HEK293 (cell line): ENCODE measurements around the gene MACF1.
A peak's percentile ranks its signal among the peaks of the same experiment; 100 is the strongest.

Experiments used
- HOXA7 ChIP-seq: sonication (generic); formaldehyde crosslinking; IDR thresholded peaks from 2 replicates; pipeline ENCODE4 v1.8.1; 2022; ENCODE audit warnings: missing genetic modification reagents, borderline replicate concordance
- MZF1 ChIP-seq: fragments of 450-650 bp; formaldehyde crosslinking; IDR thresholded peaks from 2 replicates; pipeline ENCODE4 v1.5.1; 2017; ENCODE audit warnings: missing biosample characterization, missing genetic modification characterization, borderline replicate concordance
- ZBTB17 ChIP-seq: fragments of 450-650 bp; formaldehyde crosslinking; IDR thresholded peaks from 2 replicates; pipeline ENCODE4 v1.5.1; 2016; ENCODE audit warnings: missing biosample characterization, missing genetic modification characterization
- ZBTB20 ChIP-seq: fragments of 450-650 bp; formaldehyde crosslinking; IDR thresholded peaks from 2 replicates; pipeline ENCODE4 v1.5.1; 2016; ENCODE audit warnings: missing biosample characterization, missing genetic modification characterization
- ZEB2 ChIP-seq: fragments of 450-650 bp; formaldehyde crosslinking; IDR thresholded peaks from 2 replicates; pipeline ENCODE4 v1.5.1; 2016; ENCODE audit warnings: missing biosample characterization, missing genetic modification characterization
- ZNF10 ChIP-seq: fragments of 450-650 bp; formaldehyde crosslinking; IDR thresholded peaks from 2 replicates; pipeline ENCODE4 v1.5.1; 2017; ENCODE audit warnings: missing biosample characterization, missing genetic modification characterization
- ZNF114 ChIP-seq: fragments of 450-650 bp; formaldehyde crosslinking; IDR thresholded peaks from 2 replicates; pipeline ENCODE4 v1.5.0; 2017; ENCODE audit warnings: missing biosample characterization, missing genetic modification characterization
- ZNF132 ChIP-seq: fragments of 450-650 bp; formaldehyde crosslinking; IDR thresholded peaks from 2 replicates; pipeline ENCODE4 v1.5.1; 2017; ENCODE audit warnings: missing biosample characterization, missing genetic modification characterization, borderline replicate concordance
- ZNF366 ChIP-seq: fragments of 450-650 bp; formaldehyde crosslinking; conservative IDR thresholded peaks from 2 replicates; pipeline ENCODE4 v1.5.1; 2016; ENCODE audit warnings: missing biosample characterization, missing genetic modification characterization
- ZNF394 ChIP-seq: fragments of 450-650 bp; formaldehyde crosslinking; IDR thresholded peaks from 2 replicates; pipeline ENCODE4 v1.5.1; 2016; ENCODE audit warnings: missing biosample characterization, missing genetic modification characterization, mild to moderate bottlenecking, moderate library complexity, borderline replicate concordance
- ZNF473 ChIP-seq: fragments of 450-650 bp; formaldehyde crosslinking; IDR thresholded peaks from 2 replicates; pipeline ENCODE4 v1.5.1; 2017; ENCODE audit warnings: missing biosample characterization, missing genetic modification characterization
- ZNF555 ChIP-seq: fragments of 450-650 bp; formaldehyde crosslinking; conservative IDR thresholded peaks from 2 replicates; pipeline ENCODE4 v1.5.1; 2017; ENCODE audit warnings: missing biosample characterization, mild to moderate bottlenecking, missing genetic modification characterization, inconsistent platforms
- ZNF558 ChIP-seq: fragments of 450-650 bp; formaldehyde crosslinking; IDR thresholded peaks from 2 replicates; pipeline ENCODE4 v1.5.1; 2016; ENCODE audit warnings: missing biosample characterization, missing genetic modification characterization
- ZNF624 ChIP-seq: fragments of 450-650 bp; formaldehyde crosslinking; IDR thresholded peaks from 2 replicates; pipeline ENCODE4 v1.5.1; 2017; ENCODE audit warnings: missing biosample characterization, missing genetic modification characterization
- ZNF664 ChIP-seq: fragments of 450-650 bp; formaldehyde crosslinking; IDR thresholded peaks from 2 replicates; pipeline ENCODE4 v1.5.1; 2016; ENCODE audit warnings: missing biosample characterization, missing genetic modification characterization
- ZNF677 ChIP-seq: fragments of 450-650 bp; IDR thresholded peaks from 2 replicates; pipeline ENCODE4 v1.5.0; 2018; ENCODE audit warnings: missing biosample characterization, mild to moderate bottlenecking, missing genetic modification characterization, moderate library complexity
- ZNF777 ChIP-seq: fragments of 450-650 bp; formaldehyde crosslinking; IDR thresholded peaks from 2 replicates; pipeline ENCODE4 v1.5.1; 2017; ENCODE audit warnings: missing biosample characterization, missing genetic modification characterization, borderline replicate concordance
- ZNF785 ChIP-seq: fragments of 450-650 bp; formaldehyde crosslinking; IDR thresholded peaks from 2 replicates; pipeline ENCODE4 v1.5.1; 2016; ENCODE audit warnings: missing biosample characterization, missing genetic modification characterization
- ZSCAN30 ChIP-seq: fragments of 450-650 bp; IDR thresholded peaks from 2 replicates; pipeline ENCODE4 v1.5.1; 2018; ENCODE audit warnings: missing biosample characterization, mild to moderate bottlenecking, missing genetic modification characterization, moderate library complexity
- TF ChIP-seq, protein P1 (sequence below): fragments of 450-650 bp; IDR thresholded peaks from 2 replicates; pipeline ENCODE4 v1.5.1; 2018; ENCODE audit warnings: missing biosample characterization, missing genetic modification characterization
- TF ChIP-seq, protein P2 (sequence below): fragments of 450-650 bp; formaldehyde crosslinking; IDR thresholded peaks from 2 replicates; pipeline ENCODE4 v1.5.1; 2016; ENCODE audit warnings: missing biosample characterization, missing genetic modification characterization
- TF ChIP-seq, protein P3 (sequence below): fragments of 450-650 bp; formaldehyde crosslinking; IDR thresholded peaks from 2 replicates; pipeline ENCODE4 v1.5.1; 2016; ENCODE audit warnings: missing biosample characterization, missing genetic modification characterization, low read depth
- TF ChIP-seq, protein P4 (sequence below): fragments of 450-650 bp; formaldehyde crosslinking; IDR thresholded peaks from 2 replicates; pipeline ENCODE4 v1.5.1; 2016; ENCODE audit warnings: missing biosample characterization, missing genetic modification characterization
- TF ChIP-seq, protein P5 (sequence below): fragments of 450-650 bp; formaldehyde crosslinking; IDR thresholded peaks from 2 replicates; pipeline ENCODE4 v1.5.1; 2016; ENCODE audit warnings: missing biosample characterization, missing genetic modification characterization
- TF ChIP-seq, protein P6 (sequence below): fragments of 450-650 bp; formaldehyde crosslinking; IDR thresholded peaks from 2 replicates; pipeline ENCODE4 v1.5.1; 2017; ENCODE audit warnings: missing biosample characterization, missing genetic modification characterization

The MACF1 gene

DNA sequence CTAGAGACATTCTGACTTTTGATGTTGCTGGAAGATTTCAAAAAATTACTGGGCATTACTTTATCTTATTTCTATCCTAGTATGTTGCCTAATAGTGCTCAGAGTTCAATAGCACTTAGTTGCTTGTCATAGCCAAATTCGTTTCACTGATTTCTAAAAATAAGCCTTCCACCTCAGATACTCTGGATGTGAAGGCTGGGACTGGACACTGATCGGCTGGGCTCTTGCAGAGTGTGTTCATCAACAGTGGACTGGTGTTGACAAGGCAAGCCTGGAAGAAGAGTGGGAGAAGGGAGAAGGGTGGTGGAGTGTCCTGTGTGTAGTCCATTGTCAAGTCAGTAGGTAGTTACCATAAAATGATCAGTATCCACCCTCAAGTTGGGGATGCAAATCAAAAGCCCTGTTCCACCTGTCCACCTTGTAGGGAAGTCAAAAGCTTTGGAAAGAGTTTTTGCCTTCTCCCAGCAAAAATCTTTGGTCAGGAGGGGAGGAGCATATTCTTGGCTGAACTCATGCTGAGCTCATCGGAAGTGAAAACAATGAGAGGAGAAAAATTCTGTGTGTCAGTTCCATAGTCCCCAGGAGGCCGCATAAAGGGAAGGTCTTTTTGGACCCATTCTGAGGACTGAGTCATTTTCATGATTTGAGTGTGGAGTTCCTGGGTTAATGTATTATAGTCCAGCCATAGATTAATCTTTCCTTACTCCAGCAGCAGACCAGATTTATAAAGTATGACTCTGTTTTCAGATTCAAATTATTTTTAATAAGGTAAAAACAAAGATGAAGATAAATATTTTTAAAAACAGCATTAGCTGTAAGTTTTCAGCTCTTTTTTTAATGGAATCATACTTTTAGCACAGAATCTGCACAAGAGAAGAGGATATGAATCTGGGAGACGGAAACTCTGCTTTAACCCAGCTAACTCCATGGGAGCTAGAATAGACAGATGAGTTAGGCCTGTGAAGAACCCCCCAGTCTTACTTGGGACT lies 187.5 kb downstream of the MACF1 start (continued):
- TF ChIP-seq, protein P1, sequence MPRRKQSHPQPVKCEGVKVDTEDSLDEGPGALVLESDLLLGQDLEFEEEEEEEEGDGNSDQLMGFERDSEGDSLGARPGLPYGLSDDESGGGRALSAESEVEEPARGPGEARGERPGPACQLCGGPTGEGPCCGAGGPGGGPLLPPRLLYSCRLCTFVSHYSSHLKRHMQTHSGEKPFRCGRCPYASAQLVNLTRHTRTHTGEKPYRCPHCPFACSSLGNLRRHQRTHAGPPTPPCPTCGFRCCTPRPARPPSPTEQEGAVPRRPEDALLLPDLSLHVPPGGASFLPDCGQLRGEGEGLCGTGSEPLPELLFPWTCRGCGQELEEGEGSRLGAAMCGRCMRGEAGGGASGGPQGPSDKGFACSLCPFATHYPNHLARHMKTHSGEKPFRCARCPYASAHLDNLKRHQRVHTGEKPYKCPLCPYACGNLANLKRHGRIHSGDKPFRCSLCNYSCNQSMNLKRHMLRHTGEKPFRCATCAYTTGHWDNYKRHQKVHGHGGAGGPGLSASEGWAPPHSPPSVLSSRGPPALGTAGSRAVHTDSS (tag by site-specific recombination): no peak
- no peak for TF ChIP-seq ZNF558 (tag by site-specific recombination)
- peak; percentile 100 for TF ChIP-seq ZSCAN30 (tag by site-specific recombination)
- no peak for TF ChIP-seq ZNF132
- peak; percentile 51; the same call in 1 of the 2 replicates for TF ChIP-seq ZEB2 (tag by site-specific recombination)
- no peak for TF ChIP-seq HOXA7 (CRISPR knock-in tag)
- no peak for TF ChIP-seq ZBTB20 (tag by site-specific recombination)
- TF ChIP-seq ZNF785: no peak
- no peak for TF ChIP-seq ZNF624 (tag by site-specific recombination)
- TF ChIP-seq ZNF114 (tag by site-specific recombination): no peak
- TF ChIP-seq, protein P2, sequence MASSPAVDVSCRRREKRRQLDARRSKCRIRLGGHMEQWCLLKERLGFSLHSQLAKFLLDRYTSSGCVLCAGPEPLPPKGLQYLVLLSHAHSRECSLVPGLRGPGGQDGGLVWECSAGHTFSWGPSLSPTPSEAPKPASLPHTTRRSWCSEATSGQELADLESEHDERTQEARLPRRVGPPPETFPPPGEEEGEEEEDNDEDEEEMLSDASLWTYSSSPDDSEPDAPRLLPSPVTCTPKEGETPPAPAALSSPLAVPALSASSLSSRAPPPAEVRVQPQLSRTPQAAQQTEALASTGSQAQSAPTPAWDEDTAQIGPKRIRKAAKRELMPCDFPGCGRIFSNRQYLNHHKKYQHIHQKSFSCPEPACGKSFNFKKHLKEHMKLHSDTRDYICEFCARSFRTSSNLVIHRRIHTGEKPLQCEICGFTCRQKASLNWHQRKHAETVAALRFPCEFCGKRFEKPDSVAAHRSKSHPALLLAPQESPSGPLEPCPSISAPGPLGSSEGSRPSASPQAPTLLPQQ (tag by site-specific recombination): peak; percentile 16; the same call in 1 of the 2 replicates
- TF ChIP-seq, protein P3, sequence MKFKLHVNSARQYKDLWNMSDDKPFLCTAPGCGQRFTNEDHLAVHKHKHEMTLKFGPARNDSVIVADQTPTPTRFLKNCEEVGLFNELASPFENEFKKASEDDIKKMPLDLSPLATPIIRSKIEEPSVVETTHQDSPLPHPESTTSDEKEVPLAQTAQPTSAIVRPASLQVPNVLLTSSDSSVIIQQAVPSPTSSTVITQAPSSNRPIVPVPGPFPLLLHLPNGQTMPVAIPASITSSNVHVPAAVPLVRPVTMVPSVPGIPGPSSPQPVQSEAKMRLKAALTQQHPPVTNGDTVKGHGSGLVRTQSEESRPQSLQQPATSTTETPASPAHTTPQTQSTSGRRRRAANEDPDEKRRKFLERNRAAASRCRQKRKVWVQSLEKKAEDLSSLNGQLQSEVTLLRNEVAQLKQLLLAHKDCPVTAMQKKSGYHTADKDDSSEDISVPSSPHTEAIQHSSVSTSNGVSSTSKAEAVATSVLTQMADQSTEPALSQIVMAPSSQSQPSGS (tag by site-specific recombination): no peak
- TF ChIP-seq ZNF473: no peak
- peak; percentile 74 for TF ChIP-seq ZNF366
- TF ChIP-seq MZF1: 0 out of 2 replicates have a peak, but pooled peaks have one; percentile 43
- TF ChIP-seq ZNF394 (tag by site-specific recombination): no peak
- no peak for TF ChIP-seq ZNF664 (tag by site-specific recombination)
- peak; percentile 79 for TF ChIP-seq ZBTB17
- TF ChIP-seq, protein P4, sequence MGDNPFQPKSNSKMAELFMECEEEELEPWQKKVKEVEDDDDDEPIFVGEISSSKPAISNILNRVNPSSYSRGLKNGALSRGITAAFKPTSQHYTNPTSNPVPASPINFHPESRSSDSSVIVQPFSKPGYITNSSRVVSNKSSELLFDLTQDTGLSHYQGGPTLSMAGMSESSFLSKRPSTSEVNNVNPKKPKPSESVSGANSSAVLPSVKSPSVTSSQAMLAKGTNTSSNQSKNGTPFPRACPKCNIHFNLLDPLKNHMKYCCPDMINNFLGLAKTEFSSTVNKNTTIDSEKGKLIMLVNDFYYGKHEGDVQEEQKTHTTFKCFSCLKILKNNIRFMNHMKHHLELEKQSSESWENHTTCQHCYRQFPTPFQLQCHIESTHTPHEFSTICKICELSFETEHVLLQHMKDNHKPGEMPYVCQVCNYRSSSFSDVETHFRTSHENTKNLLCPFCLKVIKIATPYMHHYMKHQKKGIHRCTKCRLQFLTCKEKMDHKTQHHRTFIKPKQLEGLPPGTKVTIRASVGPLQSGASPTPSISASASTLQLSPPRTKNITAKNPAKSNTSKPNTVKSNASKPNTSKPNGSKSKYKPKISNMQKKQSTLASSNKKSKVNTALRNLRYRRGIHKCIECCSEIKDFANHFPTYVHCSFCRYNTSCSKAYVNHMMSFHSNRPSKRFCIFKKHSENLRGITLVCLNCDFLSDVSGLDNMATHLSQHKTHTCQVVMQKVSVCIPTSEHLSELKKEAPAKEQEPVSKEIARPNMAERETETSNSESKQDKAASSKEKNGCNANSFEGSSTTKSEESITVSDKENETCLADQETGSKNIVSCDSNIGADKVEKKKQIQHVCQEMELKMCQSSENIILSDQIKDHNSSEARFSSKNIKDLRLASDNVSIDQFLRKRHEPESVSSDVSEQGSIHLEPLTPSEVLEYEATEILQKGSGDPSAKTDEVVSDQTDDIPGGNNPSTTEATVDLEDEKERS: no peak
- no peak for TF ChIP-seq ZNF677 (tag by site-specific recombination)
- no peak for TF ChIP-seq ZNF777
- TF ChIP-seq, protein P5, sequence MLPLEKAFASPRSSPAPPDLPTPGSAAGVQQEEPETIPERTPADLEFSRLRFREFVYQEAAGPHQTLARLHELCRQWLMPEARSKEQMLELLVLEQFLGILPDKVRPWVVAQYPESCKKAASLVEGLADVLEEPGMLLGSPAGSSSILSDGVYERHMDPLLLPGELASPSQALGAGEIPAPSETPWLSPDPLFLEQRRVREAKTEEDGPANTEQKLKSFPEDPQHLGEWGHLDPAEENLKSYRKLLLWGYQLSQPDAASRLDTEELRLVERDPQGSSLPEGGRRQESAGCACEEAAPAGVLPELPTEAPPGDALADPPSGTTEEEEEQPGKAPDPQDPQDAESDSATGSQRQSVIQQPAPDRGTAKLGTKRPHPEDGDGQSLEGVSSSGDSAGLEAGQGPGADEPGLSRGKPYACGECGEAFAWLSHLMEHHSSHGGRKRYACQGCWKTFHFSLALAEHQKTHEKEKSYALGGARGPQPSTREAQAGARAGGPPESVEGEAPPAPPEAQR (tag by site-specific recombination): no peak
- TF ChIP-seq ZNF555 (tag by site-specific recombination): no peak
- TF ChIP-seq ZNF10 (tag by site-specific recombination): no peak
- TF ChIP-seq, protein P6, sequence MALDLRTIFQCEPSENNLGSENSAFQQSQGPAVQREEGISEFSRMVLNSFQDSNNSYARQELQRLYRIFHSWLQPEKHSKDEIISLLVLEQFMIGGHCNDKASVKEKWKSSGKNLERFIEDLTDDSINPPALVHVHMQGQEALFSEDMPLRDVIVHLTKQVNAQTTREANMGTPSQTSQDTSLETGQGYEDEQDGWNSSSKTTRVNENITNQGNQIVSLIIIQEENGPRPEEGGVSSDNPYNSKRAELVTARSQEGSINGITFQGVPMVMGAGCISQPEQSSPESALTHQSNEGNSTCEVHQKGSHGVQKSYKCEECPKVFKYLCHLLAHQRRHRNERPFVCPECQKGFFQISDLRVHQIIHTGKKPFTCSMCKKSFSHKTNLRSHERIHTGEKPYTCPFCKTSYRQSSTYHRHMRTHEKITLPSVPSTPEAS: no peak
